ENCODE results near the gene HCFC1R1. TPM values are rescaled to one million over a fixed set of nuclear protein-coding genes. Genes with fewer than 3 reads are reported as not detected.

Gene HCFC1R1
- polyA plus RNA-seq, 4 donors = 51.5 to 119 (median 57.0) TPM

DNA sequence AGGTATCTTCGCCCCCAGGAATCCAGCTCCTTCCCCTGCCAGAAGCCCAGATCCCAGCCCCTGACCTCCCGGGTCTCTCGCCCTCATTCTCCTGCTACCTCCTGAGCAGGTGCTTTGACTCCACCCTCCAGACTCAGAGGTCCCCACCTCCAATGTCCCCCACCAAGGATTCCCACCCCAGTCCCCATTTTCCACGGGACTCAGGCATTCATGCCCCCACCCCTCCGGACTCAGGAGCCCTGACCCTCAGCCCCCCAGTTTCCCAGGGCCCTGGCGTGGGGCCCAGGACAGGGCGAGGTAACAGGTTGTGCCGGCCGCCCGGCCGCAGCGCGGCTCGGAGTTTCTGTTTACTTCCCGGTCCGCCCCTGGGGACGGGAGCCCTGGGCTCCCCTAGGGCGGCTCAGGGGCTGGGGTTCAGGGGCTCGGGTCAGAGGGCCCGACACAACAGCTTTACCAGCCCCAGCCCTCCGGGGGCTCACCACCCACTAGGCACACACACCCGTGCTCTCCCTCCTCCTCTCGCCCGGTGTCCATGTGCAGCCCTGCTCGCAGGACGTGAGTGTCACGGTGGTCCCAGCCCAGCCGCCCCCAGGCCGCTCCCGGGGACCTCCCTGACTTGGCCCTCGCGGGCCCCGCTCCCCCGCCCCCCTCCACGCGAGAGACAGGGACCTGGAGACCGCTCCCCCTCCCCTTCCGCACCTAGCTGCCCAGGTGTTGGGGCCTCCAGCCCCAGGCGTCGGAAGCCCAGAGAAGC, 12.4 kb upstream of the HCFC1R1 start:
- H3K9me3 ChIP-seq (ENCODE audit: control insufficient read depth in 2 of 2, insufficient read depth in 1 of 2, low read depth in 1 of 2, low read length in 1 of 2) = no peaks in the 10 kb centered on the region
- peaks cover 0 to 4% (median 0%) of the 10 kb centered on the region in 3 donors for H3K36me3 ChIP-seq (ENCODE audit: control insufficient read depth in 3 of 3, insufficient read depth in 2 of 3, low read depth in 1 of 3, low read length in 3 of 3)
- H3K4me3 ChIP-seq (ENCODE audit: low read depth in 1 of 3, low read length in 3 of 3) = peak overlapping the region; percentile 57 to 75 (median 59)
- DNase-seq = peak; percentile 66 to 71
- H3K4me1 ChIP-seq (ENCODE audit: control insufficient read depth in 3 of 3, insufficient read depth in 2 of 3, low read depth in 1 of 3, low read length in 2 of 3) = peaks cover 0 to 23% (median 0%) of the 10 kb centered on the region in 3 donors
- no peak for FAIRE-seq
- 1 to 3% (median 2%) methylated on average over 31 to 40 of the region's 40 CpGs for WGBS, 3 donors
- peak overlapping the region in 2 of 3 donors; percentile 8 to 50 for H3K27ac ChIP-seq (ENCODE audit: low read depth in 1 of 3, low read length in 2 of 3)
- peaks cover 0 to 33% (median 16%) of the 10 kb centered on the region in 3 donors for H3K27me3 ChIP-seq (ENCODE audit: control insufficient read depth in 3 of 3, insufficient read depth in 3 of 3, low read length in 3 of 3)

- WGBS, 3 donors = 45 to 60% (median 56%) methylated on average over 14 to 19 of the region's 19 CpGs
- H3K9me3 ChIP-seq (ENCODE audit: control insufficient read depth in 2 of 2, insufficient read depth in 1 of 2, low read depth in 1 of 2, low read length in 1 of 2) = no peaks in the 10 kb centered on the region
- H3K27me3 ChIP-seq (ENCODE audit: control insufficient read depth in 3 of 3, insufficient read depth in 3 of 3, low read length in 3 of 3) = peaks cover 0 to 35% (median 18%) of the 10 kb centered on the region in 3 donors
- peaks cover 0 to 23% (median 0%) of the 10 kb centered on the region in 3 donors for H3K4me1 ChIP-seq (ENCODE audit: control insufficient read depth in 3 of 3, insufficient read depth in 2 of 3, low read depth in 1 of 3, low read length in 2 of 3)
- DNase-seq (no peak), FAIRE-seq (no peak)
- H3K27ac ChIP-seq (ENCODE audit: low read depth in 1 of 3, low read length in 2 of 3) = no peak overlapping the region
- H3K36me3 ChIP-seq (ENCODE audit: control insufficient read depth in 3 of 3, insufficient read depth in 2 of 3, low read depth in 1 of 3, low read length in 3 of 3) = peaks cover 0 to 5% (median 0%) of the 10 kb centered on the region in 3 donors
- H3K4me3 ChIP-seq (ENCODE audit: low read depth in 1 of 3, low read length in 3 of 3) = peak overlapping the region in 2 of 3 donors; percentile 59 to 75
These were observed 11.7 kb upstream of the HCFC1R1 start for GRCh38 chr16:3035289-3035971.

GRCh38 chr16:3032624-3033023, 8.9 kb upstream of the HCFC1R1 start:
- Histone ChIP-seq H3K27ac (ENCODE audit: low read depth in 1 of 3, low read length in 2 of 3) (no peak overlapping the region), H3K27me3 (ENCODE audit: control insufficient read depth in 3 of 3, insufficient read depth in 3 of 3, low read length in 3 of 3) (peaks cover 0 to 49% (median 9%) of the 10 kb centered on the region in 3 donors), H3K4me1 (ENCODE audit: control insufficient read depth in 3 of 3, insufficient read depth in 2 of 3, low read depth in 1 of 3, low read length in 2 of 3) (peaks cover 0 to 23% (median 0%) of the 10 kb centered on the region in 3 donors), H3K36me3 (ENCODE audit: control insufficient read depth in 3 of 3, insufficient read depth in 2 of 3, low read depth in 1 of 3, low read length in 3 of 3) (peaks cover 0 to 23% (median 0%) of the 10 kb centered on the region in 3 donors), H3K4me3 (ENCODE audit: low read depth in 1 of 3, low read length in 3 of 3) (no peak overlapping the region), H3K9me3 (ENCODE audit: control insufficient read depth in 2 of 2, insufficient read depth in 1 of 2, low read depth in 1 of 2, low read length in 1 of 2) (no peaks in the 10 kb centered on the region)
- 12 to 26% (median 18%) methylated on average over 7 of the region's 7 CpGs for WGBS, 3 donors
- peak in 1 of 2 donors; percentile 37 for DNase-seq
- FAIRE-seq = no peak

- Histone ChIP-seq H3K4me3 (ENCODE audit: low read depth in 1 of 3, low read length in 3 of 3) (no peak overlapping the region), H3K9me3 (ENCODE audit: control insufficient read depth in 2 of 2, insufficient read depth in 1 of 2, low read depth in 1 of 2, low read length in 1 of 2) (no peaks in the 10 kb centered on the region), H3K4me1 (ENCODE audit: control insufficient read depth in 3 of 3, insufficient read depth in 2 of 3, low read depth in 1 of 3, low read length in 2 of 3) (peaks cover 0 to 21% (median 0%) of the 10 kb centered on the region in 3 donors), H3K27me3 (ENCODE audit: control insufficient read depth in 3 of 3, insufficient read depth in 3 of 3, low read length in 3 of 3) (peaks cover 0 to 35% (median 9%) of the 10 kb centered on the region in 3 donors), H3K27ac (ENCODE audit: low read depth in 1 of 3, low read length in 2 of 3) (no peak overlapping the region), H3K36me3 (ENCODE audit: control insufficient read depth in 3 of 3, insufficient read depth in 2 of 3, low read depth in 1 of 3, low read length in 3 of 3) (peaks cover 0 to 44% (median 5%) of the 10 kb centered on the region in 3 donors)
- no peak for FAIRE-seq
- WGBS, 3 donors = 83 to 91% (median 89%) methylated on average over 27 to 33 of the region's 33 CpGs
- no peak for DNase-seq
These were observed 6.8 kb upstream of the HCFC1R1 start for GRCh38 chr16:3030222-3031212.

- peak in 1 of 2 donors; percentile 46 for DNase-seq
- Histone ChIP-seq H3K27me3 (ENCODE audit: control insufficient read depth in 3 of 3, insufficient read depth in 3 of 3, low read length in 3 of 3) (peaks cover 0 to 32% (median 9%) of the 10 kb centered on the region in 3 donors), H3K36me3 (ENCODE audit: control insufficient read depth in 3 of 3, insufficient read depth in 2 of 3, low read depth in 1 of 3, low read length in 3 of 3) (peaks cover 0 to 49% (median 5%) of the 10 kb centered on the region in 3 donors), H3K4me3 (ENCODE audit: low read depth in 1 of 3, low read length in 3 of 3) (no peak overlapping the region), H3K9me3 (ENCODE audit: control insufficient read depth in 2 of 2, insufficient read depth in 1 of 2, low read depth in 1 of 2, low read length in 1 of 2) (no peaks in the 10 kb centered on the region), H3K27ac (ENCODE audit: low read depth in 1 of 3, low read length in 2 of 3) (no peak overlapping the region), H3K4me1 (ENCODE audit: control insufficient read depth in 3 of 3, insufficient read depth in 2 of 3, low read depth in 1 of 3, low read length in 2 of 3) (peaks cover 0 to 25% (median 0%) of the 10 kb centered on the region in 3 donors)
- WGBS, 3 donors = 18 to 48% (median 42%) methylated on average over 22 to 59 of the region's 59 CpGs
- FAIRE-seq = no peak
These were observed 5.9 kb upstream of the HCFC1R1 start for GRCh38 chr16:3029491-3030221.

- DNase-seq = no peak
- FAIRE-seq = no peak
- Histone ChIP-seq H3K27ac (ENCODE audit: low read depth in 1 of 3, low read length in 2 of 3) (no peak overlapping the region), H3K4me1 (ENCODE audit: control insufficient read depth in 3 of 3, insufficient read depth in 2 of 3, low read depth in 1 of 3, low read length in 2 of 3) (peaks cover 0 to 25% (median 0%) of the 10 kb centered on the region in 3 donors), H3K9me3 (ENCODE audit: control insufficient read depth in 2 of 2, insufficient read depth in 1 of 2, low read depth in 1 of 2, low read length in 1 of 2) (no peaks in the 10 kb centered on the region), H3K4me3 (ENCODE audit: low read depth in 1 of 3, low read length in 3 of 3) (peak overlapping the region in 1 of 3 donors; percentile 5), H3K36me3 (ENCODE audit: control insufficient read depth in 3 of 3, insufficient read depth in 2 of 3, low read depth in 1 of 3, low read length in 3 of 3) (peaks cover 0 to 47% (median 5%) of the 10 kb centered on the region in 3 donors), H3K27me3 (ENCODE audit: control insufficient read depth in 3 of 3, insufficient read depth in 3 of 3, low read length in 3 of 3) (peaks cover 0 to 32% (median 9%) of the 10 kb centered on the region in 3 donors)
- WGBS, 3 donors = 40 to 74% (median 66%) methylated on average over 13 to 15 of the region's 15 CpGs
These were observed 5.1 kb upstream of the HCFC1R1 start for GRCh38 chr16:3028716-3029319.

- Histone ChIP-seq H3K4me3 (ENCODE audit: low read depth in 1 of 3, low read length in 3 of 3) (peak overlapping the region in 1 of 3 donors; percentile 7), H3K4me1 (ENCODE audit: control insufficient read depth in 3 of 3, insufficient read depth in 2 of 3, low read depth in 1 of 3, low read length in 2 of 3) (peaks cover 0 to 32% (median under 1%) of the 10 kb centered on the region in 3 donors), H3K27ac (ENCODE audit: low read depth in 1 of 3, low read length in 2 of 3) (peak overlapping the region in 2 of 3 donors; percentile 27 to 39), H3K27me3 (ENCODE audit: control insufficient read depth in 3 of 3, insufficient read depth in 3 of 3, low read length in 3 of 3) (peaks cover 0 to 32% (median 9%) of the 10 kb centered on the region in 3 donors), H3K36me3 (ENCODE audit: control insufficient read depth in 3 of 3, insufficient read depth in 2 of 3, low read depth in 1 of 3, low read length in 3 of 3) (peaks cover 0 to 48% (median 5%) of the 10 kb centered on the region in 3 donors), H3K9me3 (ENCODE audit: control insufficient read depth in 2 of 2, insufficient read depth in 1 of 2, low read depth in 1 of 2, low read length in 1 of 2) (no peaks in the 10 kb centered on the region)
- DNase-seq (peak; percentile 89 to 95), FAIRE-seq (no peak)
- 8 to 9% (median 9%) methylated on average over 48 to 58 of the region's 58 CpGs for WGBS, 3 donors
These were observed 4.4 kb upstream of the HCFC1R1 start for GRCh38 chr16:3027983-3028715.

Data from small intestine (tissue), 7 donors.